NCI-H1092 (cell line): ENCODE measurements around the gene SIGLECL1.

ENCODE experiments used
- DNase-seq: peaks from one replicate; lab custom pipeline; 2025; lab: John Stamatoyannopoulos, UW

Gene SIGLECL1

DNA sequence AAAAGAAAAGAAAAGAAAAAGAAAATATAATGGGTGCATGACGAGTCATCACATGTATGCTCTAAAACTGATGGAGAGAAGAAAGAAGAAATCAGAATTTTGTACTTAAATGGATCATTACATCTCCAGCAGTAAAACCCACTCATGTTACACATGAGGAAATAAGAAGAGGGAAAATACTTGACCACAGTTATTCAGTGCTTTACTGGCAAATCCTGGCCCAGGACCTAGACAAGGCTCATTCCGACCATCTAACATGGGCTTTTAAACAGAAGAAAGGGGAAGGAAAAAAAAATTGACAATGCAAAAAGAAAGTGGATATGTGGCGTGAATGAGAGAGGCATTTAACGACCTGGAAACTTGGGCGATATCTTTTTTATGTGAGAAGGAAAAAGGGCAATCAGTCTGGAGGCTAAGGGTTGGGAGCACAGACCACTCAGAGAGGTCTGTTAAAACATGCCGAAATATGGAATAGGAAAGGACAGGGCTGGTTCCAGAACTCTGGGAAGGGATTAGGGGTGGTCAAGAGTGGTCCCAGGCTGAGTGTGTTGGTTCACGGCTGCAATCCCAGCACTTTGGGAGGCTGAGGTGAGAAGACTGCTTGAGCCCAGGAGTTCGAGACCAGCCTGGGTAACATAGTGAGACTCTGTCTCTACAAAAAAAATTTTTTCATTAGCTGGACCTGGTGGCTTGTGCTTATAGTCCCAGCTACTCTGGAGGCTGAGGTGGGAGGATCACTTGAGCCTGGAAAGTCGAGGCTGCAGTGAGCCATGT is 1.6 kb downstream of the SIGLECL1 start:
- no peak for DNase-seq

- DNase-seq, result no peak
These were observed 2.4 kb downstream of the SIGLECL1 start for GRCh38 chr19:51253088-51253806.

DNA sequence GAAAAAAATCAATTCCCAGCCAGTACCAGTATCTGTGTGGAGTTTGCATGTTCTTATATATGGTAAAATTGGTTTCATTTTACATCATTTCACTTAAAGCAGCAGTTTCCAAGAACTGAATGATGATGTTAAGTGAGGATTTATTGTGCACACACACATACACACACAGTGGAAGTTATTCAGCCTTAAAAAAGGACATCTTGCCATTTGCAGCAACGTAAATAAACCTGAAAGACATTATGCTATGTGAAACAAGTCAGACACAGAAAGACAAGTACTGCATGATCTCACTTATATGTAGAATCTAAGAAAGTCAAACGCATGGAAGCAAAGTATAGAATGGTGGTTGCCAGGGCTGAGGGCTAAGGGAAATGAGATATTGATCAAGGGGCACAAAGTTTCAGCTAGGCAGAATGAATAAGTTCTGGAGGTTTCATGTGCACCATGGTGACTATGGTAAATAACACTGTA is 5.3 kb downstream of the SIGLECL1 start:
- no peak for DNase-seq

GRCh38 chr19:51257471-51257870 is 6.6 kb downstream of the SIGLECL1 start:
- no peak for DNase-seq

GRCh38 chr19:51258165-51259160 is 7.6 kb downstream of the SIGLECL1 start:
- no peak for DNase-seq

DNA sequence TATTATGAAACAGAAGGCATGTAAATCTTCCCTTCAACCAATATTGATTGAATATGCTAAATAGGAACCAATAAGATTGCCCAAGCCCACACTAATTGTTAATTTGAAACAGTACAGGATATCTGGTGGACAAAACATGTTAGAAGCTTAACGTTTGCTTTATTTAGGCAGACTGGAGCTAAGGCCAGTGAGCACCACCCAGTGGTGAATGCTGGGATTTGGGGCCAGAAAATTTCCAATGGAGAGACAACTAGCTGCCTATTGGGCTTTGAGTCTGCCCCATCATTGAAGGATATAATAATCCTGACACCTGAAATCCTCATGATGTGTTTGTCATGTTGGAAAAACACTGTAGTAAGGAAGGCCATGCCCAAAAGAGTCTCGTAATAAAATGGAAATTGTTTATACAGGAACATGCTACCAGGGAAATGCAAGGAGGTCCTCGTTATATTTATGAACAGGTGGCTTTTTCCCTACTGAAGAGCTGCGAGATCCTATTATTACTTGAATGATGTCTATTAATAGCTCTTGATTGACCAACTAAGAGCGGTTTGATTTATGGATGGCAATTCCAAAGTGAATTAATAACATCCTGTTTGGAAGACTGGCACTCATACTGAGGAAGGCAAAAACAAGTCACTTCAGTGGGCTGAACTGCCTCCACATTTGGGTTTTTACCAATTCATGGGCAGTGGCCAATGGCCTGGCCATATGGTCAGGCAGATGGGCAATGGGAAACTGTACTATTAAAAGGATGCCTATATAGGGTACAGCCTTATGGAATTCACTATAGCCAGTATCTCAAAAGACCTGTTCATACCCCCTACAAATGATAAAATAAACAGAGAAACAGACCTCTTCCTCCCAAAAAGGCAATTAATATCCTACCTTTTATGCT is 8.7 kb downstream of the SIGLECL1 start:
- peak; percentile 0 for DNase-seq

DNA sequence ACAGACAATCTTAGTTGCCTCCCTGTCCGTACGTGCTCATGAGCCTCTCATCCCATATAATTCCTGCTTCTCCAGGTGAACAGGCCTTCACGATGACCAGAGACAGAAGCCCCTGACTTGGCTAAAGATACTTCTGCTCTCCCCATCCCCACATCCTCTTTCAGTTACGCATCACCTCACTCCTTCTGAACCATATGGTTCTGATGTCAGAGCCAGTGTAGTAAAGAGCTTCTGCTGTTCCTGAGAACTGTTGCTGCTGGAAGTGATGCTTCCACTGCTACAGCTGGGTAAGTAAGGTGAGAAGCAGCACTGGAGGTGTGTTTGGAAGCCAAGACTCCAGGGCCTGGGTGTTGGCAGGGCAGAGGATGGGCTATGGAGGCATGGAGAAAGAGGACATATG is 12.9 kb downstream of the SIGLECL1 start:
- no peak for DNase-seq

GRCh38 chr19:51271067-51271466 is 20.2 kb downstream of the SIGLECL1 start:
- DNase-seq, result no peak

DNA sequence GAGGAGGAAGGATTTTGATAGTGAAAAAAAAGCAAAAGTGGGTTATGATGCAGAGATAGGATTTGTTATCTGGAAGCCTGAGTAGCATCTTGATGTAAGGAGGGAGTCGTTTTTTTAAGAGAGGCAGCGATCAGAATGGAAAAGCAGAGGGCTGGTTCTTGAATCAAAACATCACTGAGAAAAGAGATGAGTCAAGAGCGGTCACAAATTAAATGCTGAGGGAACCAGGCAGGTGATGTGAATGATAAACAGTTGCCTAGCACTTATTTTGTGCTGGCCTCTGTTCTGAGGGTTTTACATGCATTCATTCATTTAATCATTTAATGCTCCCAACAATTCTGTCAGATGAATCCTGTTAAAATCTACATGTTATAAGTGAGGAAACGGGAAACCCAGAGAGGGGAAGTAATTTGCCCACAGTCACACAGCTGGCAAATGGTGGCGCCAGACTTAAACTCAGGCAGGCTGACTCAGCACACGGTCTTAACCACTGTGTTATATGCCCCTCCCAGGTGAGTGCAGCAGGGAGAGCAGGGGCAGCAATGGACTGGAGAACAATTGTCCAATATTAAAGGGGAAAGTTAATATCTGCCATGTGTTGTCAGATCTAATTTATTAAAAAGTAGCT is 21.4 kb downstream of the SIGLECL1 start:
- no peak for DNase-seq

- no peak for DNase-seq
These were observed 23.3 kb downstream of the SIGLECL1 start for GRCh38 chr19:51274049-51274770.

- no peak for DNase-seq
These were observed 26.2 kb downstream of the SIGLECL1 start for GRCh38 chr19:51277112-51277511.

DNA sequence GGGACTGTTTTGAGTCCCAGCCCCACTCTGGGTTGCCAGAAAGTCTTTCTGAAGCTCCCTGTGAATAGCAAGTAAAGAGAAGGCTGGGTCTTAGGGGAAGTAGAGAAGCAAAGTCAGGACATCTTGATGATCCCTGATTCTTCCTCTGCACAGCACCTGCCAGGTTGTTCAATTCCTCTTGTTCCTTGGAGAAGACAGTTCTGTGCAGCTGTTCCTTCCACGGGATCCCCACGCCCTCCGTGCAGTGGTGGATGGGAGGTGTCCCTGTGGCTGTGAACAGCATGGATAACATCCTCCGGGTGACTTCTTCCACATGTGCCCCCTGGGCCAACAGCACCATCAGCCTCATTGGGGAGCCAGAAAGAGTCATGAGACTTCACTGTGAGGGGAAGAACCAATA is 31.5 kb downstream of the SIGLECL1 start:
- DNase-seq, result no peak

DNA sequence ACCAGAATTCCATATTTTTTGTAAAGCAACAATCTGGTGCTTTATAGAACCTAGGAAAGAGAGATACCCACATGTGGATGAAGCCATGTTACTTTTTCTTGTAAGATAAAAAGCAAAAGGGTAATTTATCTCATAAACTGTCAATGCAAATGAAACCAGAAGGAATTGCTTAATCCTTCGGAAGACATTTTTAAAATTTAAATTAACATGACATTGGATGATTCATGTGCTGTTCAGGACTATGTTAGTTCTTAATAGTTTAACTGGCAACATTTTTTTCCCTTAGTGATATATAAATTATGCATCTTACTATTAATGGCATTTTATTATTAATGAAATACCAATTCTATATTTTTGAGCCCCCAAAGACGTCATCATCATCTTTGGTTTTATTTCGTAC is 34.8 kb downstream of the SIGLECL1 start:
- no peak for DNase-seq

DNA sequence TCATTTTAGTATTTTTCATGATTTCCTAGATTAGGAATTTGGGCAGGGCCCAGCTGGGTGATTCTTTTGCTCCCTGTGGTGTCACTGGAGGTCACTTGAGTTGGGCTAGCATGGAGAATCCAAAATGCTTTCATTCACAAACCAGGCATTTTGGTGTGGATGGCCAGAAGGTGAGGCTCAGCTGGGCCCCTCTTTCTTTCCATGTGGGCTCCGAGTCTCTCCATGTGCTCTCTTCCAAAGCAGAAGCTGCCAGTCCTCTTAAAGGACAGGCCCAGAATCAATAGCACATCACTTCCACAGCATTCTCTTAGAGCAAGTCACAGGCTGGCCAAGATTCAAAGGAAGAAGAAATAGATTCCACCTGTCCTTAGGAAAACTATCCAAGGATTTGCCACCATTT is 38.8 kb downstream of the SIGLECL1 start:
- no peak for DNase-seq

GRCh38 chr19:51292971-51293370 is 42.1 kb downstream of the SIGLECL1 start:
- DNase-seq, result no peak

DNA sequence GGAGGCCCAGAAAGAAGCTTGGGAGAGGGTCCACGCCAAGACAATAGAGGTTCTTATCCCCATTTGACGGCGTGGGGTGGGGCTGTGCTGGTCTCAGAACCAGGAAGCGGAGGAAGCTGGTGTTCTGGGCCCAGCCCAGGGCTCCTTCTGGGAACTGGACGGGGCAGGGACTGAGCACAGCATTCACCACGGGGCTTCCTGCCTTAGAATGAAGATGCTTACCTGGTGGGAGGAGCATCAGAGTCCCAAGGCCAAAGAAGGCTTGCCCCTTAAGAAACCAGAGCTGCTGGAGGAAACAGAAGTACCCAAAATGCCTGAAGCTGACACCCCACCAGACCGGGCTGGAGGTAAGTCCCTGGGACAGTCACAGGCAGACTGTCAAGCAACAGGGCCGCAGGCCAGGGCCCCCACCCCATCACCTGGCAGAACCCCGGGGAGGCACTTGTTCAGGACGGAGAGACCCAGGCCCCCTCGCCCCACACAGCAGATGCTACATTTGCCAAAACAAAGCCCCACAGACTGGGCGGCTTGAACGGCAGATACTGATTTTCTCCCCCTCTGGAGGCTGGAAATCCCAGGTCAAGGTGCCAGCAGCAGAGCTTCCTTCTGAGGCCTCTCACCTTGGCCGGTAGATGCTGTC is 42.8 kb downstream of the SIGLECL1 start:
- no peak for DNase-seq

DNA sequence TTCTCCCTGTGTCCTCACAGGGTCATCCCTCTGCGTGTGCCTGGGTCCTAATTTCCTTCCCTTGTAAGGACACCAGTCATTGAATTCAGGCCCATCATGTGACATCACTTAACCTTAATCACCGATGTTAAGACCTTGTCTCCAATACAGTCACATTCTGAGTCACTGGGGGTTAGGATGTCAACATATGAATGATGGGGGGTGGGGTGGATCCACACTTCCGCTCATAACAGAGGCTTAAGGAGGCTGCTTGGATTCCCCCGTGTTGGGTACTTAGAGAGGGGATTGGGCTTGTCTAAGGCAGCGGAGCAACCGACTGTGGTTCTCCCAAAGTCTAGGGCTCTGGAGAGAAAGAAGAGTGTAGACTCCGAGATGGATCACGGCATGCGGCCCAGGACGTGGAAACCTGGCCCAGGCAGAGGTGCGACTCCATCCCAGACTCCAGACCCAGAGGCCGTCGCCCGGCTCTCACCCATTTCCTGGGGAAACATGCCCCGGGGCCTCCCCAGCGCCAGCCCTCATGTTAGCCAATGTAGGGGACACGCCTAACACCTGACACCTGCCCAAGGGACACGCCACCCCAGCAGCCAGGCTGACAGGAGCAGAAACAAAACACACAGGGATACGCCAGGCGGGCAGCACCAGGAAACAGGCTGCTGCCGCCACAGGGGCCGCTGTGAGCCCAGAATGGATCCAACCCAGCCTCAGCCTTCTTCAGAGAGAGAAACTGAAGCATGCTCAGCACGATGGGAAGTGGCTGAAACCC is 43.5 kb downstream of the SIGLECL1 start:
- no peak for DNase-seq

GRCh38 chr19:51294977-51295375 is 44.1 kb downstream of the SIGLECL1 start:
- no peak for DNase-seq
